Fibroblast of villous mesenchyme (primary cell): ENCODE measurements around the gene CAPN7. TPM values are rescaled to one million over a fixed set of nuclear protein-coding genes. Genes with fewer than 3 reads are reported as not detected.
"Not testable (repeated sequence)": the region's sequence is repeated elsewhere in the genome, so short reads cannot be mapped to it uniquely, and the experiment has no call there.

Source experiments
- DNase-seq: peaks from one replicate; pipeline ENCODE4 v3.0.0-alpha.2; 2010; ENCODE audit warnings: low read depth
- H3K4me3 ChIP-seq: 2 replicates; pipeline ENCODE4 v1.5.1; 2011; ENCODE audit warnings: low read depth, mild to moderate bottlenecking, low read length
- CTCF ChIP-seq: IDR thresholded peaks from 2 replicates; pipeline ENCODE4 v1.5.1; 2012; ENCODE audit warnings: low read depth, mild to moderate bottlenecking, low read length; ENCODE audit not compliant: insufficient read depth
- total RNA-seq: library from RNA; depleted of rRNA; stranded (reverse); fragments of >200 nt; gene quantifications from 2 replicates; pipeline ENCODE4 v1.2.3, GENCODE V29; 2012

The CAPN7 gene
- total RNA-seq, 1 donor: 51.4 TPM

- no peak for DNase-seq
- no peak overlapping the region for H3K4me3 ChIP-seq
- no peak for TF ChIP-seq CTCF
Measured at GRCh38 chr3:15181511-15181910, 24.5 kb upstream of the CAPN7 start.

- no peak for DNase-seq
- H3K4me3 ChIP-seq: no peak overlapping the region
- no peak for TF ChIP-seq CTCF
Measured at GRCh38 chr3:15181963-15182362, 24.1 kb upstream of the CAPN7 start.

GRCh38 chr3:15183011-15183410, 23.0 kb upstream of the CAPN7 start:
- no peak for TF ChIP-seq CTCF
- H3K4me3 ChIP-seq: no peak overlapping the region
- no peak for DNase-seq

- no peak for DNase-seq
- TF ChIP-seq CTCF: no peak
- no peak overlapping the region for H3K4me3 ChIP-seq
Measured at GRCh38 chr3:15185404-15185803, 20.6 kb upstream of the CAPN7 start.

- no peak for TF ChIP-seq CTCF
- H3K4me3 ChIP-seq: no peak overlapping the region
- no peak for DNase-seq
Measured at GRCh38 chr3:15186101-15186476, 20.0 kb upstream of the CAPN7 start.

- DNase-seq: not testable (repeated sequence)
Measured at GRCh38 chr3:15186477-15187164, 19.4 kb upstream of the CAPN7 start.

GRCh38 chr3:15197340-15198029, 8.6 kb upstream of the CAPN7 start:
- H3K4me3 ChIP-seq: no peak overlapping the region
- DNase-seq: no peak
- TF ChIP-seq CTCF: no peak

More at GRCh38 chr3:15186477-15187164, 19.4 kb upstream of the CAPN7 start:
- peak overlapping the region; percentile 39 for H3K4me3 ChIP-seq
